ENCODE results near the gene PABPC4L.
"Not testable (repeated sequence)": the region's sequence is repeated elsewhere in the genome, so short reads cannot be mapped to it uniquely, and the experiment has no call there.

Gene PABPC4L

DNA sequence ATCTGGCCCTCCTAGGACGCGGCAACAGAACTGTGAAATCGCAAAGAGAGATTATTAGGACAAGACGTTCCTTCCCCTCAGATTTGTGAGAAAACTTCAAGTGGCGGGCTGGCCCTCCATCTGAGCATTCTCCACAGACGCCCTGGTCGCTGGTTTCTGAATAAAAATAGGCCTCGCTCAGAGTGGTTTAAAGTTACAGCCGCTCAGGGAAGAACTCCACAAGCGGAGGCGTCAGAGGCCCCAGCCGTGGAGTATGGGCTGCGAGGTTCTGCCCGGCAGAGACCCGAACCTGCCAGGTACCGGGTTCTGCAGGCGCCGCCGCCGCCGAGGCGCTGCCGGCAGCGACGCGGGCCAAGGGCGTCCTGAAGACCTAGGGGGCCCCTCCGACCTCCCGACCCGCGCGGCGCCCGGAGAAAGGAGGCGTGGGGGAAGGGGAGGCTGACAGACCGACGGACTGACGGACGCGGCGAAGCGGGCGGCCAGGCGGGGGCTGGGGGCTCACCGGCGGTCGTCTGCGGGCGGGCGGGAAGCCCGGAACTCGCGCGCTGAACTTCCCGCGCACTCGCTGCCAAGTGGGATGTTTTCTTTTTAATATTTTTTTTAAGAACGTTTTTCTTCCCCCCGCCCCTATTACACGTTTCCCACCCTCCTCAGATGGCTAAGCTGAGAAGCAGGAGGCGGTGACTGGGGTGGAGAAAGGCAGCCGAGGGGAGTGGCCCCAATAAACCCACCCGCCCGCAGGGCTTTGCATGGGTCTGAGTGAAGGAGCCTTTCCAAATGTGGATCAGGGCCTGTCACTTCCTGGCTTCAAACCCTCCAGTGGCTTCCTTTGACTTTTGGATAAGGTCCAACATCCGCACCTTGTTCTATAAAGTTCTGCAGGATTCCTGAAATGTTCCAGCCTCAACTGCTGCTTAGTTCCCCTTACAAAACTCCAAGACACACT is at the start of gene PABPC4L:
Gene PABPC4L (minus strand): TSS at position 574 of the 946 bp plus-strand sequence. CDS start 770 bp downstream, outside the sequence.
- TF ChIP-seq, protein P1, sequence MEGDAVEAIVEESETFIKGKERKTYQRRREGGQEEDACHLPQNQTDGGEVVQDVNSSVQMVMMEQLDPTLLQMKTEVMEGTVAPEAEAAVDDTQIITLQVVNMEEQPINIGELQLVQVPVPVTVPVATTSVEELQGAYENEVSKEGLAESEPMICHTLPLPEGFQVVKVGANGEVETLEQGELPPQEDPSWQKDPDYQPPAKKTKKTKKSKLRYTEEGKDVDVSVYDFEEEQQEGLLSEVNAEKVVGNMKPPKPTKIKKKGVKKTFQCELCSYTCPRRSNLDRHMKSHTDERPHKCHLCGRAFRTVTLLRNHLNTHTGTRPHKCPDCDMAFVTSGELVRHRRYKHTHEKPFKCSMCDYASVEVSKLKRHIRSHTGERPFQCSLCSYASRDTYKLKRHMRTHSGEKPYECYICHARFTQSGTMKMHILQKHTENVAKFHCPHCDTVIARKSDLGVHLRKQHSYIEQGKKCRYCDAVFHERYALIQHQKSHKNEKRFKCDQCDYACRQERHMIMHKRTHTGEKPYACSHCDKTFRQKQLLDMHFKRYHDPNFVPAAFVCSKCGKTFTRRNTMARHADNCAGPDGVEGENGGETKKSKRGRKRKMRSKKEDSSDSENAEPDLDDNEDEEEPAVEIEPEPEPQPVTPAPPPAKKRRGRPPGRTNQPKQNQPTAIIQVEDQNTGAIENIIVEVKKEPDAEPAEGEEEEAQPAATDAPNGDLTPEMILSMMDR (IDR thresholded peaks at IDR 0.05; ENCODE audit: low read depth, low read length) = no peak
- DNase-seq (ENCODE audit: extremely low read depth, low read depth) = no peak

- TF ChIP-seq, protein P1 (IDR thresholded peaks at IDR 0.05; ENCODE audit: low read depth, low read length) = no peak
- no peak for DNase-seq (ENCODE audit: extremely low read depth, low read depth)
These were observed 49.7 kb upstream of the PABPC4L start for GRCh38 chr4:134251322-134251721.

DNA sequence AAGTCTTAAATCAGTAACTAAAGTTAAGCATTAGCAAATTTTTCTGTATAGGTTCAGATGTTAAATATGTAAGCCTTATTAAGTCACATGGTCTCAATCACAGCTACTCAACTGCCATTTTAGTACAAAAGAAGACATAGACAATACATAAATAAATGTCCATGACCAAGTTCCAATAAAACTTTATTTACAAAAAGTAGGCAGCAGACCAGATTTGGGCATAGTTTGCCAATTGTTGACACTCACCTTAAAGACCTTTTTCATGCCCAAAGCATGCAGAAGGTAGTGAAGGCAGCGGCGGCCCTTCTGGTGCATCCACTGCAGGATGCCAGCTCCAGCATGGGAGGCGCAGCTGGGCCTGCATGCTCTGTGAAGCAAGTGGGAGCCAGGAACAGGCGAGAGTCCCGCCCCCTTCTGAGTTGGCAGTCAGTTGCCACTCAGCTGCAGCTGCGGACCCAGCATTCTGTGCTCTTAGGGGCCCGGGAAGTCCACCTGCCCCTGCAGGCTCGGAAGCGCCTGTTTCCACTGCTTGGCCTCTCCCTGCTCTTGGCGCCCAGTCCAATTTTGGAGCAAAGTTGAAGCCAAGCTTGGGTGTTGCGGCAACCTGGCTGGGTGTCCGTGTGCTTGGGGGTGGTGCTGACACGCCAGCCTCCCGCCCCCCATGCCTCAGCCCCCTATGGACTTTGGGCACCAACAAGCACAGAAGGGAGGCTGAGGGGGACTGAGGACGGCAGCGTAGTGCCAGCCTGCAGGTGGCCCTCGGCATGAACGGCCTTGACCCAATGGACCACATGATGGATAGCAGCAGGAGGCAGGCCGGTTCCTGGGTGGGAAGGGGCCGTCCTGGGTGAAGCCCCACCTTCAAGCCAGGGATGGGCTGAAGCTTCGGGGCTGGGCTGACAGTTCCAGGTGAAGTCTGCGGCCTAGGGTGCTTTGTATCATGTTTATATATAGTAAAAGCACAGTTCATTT is 42.4 kb upstream of the PABPC4L start:
- no peak for DNase-seq (ENCODE audit: extremely low read depth, low read depth)
- TF ChIP-seq, protein P1 (IDR thresholded peaks at IDR 0.05; ENCODE audit: low read depth, low read length) = no peak

GRCh38 chr4:134219043-134219442 is 17.5 kb upstream of the PABPC4L start:
- no peak for DNase-seq (ENCODE audit: extremely low read depth, low read depth)

DNA sequence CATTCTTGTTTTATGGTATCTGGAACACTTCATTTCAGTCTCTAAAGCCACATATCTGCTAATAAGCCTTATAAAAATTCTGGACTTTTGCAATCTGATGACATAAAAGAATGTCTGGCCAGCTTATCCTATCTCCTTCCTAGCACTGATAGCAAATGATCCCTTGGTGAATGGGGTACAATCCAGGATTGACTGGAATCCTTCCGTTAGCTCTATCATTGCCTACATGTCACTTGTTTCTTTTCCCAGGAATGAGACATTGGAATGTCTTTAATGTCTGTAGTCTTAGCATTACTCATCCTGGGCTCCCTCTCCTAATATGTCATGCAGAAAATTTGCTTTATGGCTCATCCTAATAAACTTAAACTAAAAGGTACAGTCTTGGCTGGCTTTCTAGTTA is 14.8 kb upstream of the PABPC4L start:
- DNase-seq (ENCODE audit: extremely low read depth, low read depth) = no peak
- TF ChIP-seq, protein P1 (IDR thresholded peaks at IDR 0.05; ENCODE audit: low read depth, low read length) = no peak

More at GRCh38 chr4:134219043-134219442, 17.5 kb upstream of the PABPC4L start:
- TF ChIP-seq, protein P1 (IDR thresholded peaks at IDR 0.05; ENCODE audit: low read depth, low read length) = no peak

DNA sequence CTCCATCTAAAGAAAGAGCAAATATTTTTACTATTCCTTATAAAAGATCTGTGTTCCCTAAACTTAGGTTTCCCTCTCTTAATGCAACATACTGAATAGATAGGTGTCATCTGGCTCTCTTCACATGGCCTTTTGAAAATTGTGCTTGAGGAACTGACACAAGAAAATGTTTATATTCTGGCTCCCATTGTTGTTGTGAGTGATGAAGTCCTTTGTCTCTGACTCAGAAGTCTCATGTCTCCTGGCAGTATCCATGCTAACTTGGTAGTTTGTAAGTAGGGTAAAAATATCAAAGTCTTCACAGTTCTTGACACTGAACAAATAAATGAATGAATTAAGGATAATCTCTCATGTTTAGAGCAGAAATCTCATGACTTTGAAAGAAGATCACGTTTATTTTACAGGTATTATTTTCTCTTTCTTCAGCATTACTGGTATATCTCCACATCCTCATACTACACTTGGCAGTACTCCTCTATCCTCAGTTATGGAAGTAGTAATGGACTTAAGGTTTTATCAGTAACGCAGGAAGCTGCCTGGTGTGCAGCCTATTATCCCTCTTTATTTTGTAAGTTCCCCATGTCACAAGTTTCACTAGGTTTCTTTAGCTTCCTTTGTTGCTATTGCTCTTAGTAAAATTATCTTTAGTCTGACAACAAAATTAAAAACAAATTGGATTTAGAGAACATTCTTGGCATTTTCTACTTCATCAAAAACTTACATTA is 14.2 kb upstream of the PABPC4L start:
- DNase-seq (ENCODE audit: extremely low read depth, low read depth) = no peak
- TF ChIP-seq, protein P1 (IDR thresholded peaks at IDR 0.05; ENCODE audit: low read depth, low read length) = no peak

- DNase-seq (ENCODE audit: extremely low read depth, low read depth) = not testable (repeated sequence)
These were observed 6.4 kb upstream of the PABPC4L start for GRCh38 chr4:134207955-134208354.

All from AG09319 (cell line).